Right renal pelvis (tissue), 4 donors: ENCODE data around the gene WASHC2C. TPM values are rescaled to one million over a fixed set of nuclear protein-coding genes. Genes with fewer than 3 reads are reported as not detected.
"Not testable (repeated sequence)": the region's sequence is repeated elsewhere in the genome, so short reads cannot be mapped to it uniquely, and the experiment has no call there.

Source experiments
- DNase-seq, 4 donors: peaks; one replicate each; pipeline ENCODE4 v3.0.0-alpha.2; 2013; ENCODE audit warnings: low read depth in 4 of 4, low spot score in 3 of 4, missing footprints in 1 of 4
- polyA plus RNA-seq, 4 donors: library from polyadenylated mRNA; unstranded; fragments of 120-200 nt; gene quantifications; one replicate each; pipeline ENCODE4 v1.2.1, GENCODE V29; 2013; ENCODE audit not compliant: insufficient read length in 4 of 4

WASHC2C gene
- polyA plus RNA-seq, 4 donors: 51.4 to 65.4 (median 56.5) TPM

- not testable (repeated sequence) for DNase-seq
Observed at GRCh38 chr10:45763037-45763436, 36.0 kb downstream of the WASHC2C start.

GRCh38 chr10:45768334-45768733, 41.3 kb downstream of the WASHC2C start:
- not testable (repeated sequence) for DNase-seq

- not testable (repeated sequence) for DNase-seq
Observed at GRCh38 chr10:45771757-45772461, 44.8 kb downstream of the WASHC2C start.

GRCh38 chr10:45786217-45786616, 59.2 kb downstream of the WASHC2C start:
- not testable (repeated sequence) for DNase-seq

- not testable (repeated sequence) for DNase-seq
Observed at GRCh38 chr10:45787212-45787741, 60.2 kb downstream of the WASHC2C start.

- not testable (repeated sequence) for DNase-seq
Observed at GRCh38 chr10:45789991-45790390, 62.9 kb downstream of the WASHC2C start.

GRCh38 chr10:45790694-45791426, 63.8 kb downstream of the WASHC2C start:
- DNase-seq: not testable (repeated sequence)

GRCh38 chr10:45794761-45795160, 67.7 kb downstream of the WASHC2C start:
- DNase-seq: not testable (repeated sequence)

GRCh38 chr10:45803060-45804010, 76.3 kb downstream of the WASHC2C start:
- not testable (repeated sequence) for DNase-seq

GRCh38 chr10:45804996-45805395, 77.9 kb downstream of the WASHC2C start:
- not testable (repeated sequence) for DNase-seq

GRCh38 chr10:45809837-45810236, 82.8 kb downstream of the WASHC2C start:
- DNase-seq: no peak

- no peak for DNase-seq
Observed at GRCh38 chr10:45811075-45811474, 84.0 kb downstream of the WASHC2C start.

- not testable (repeated sequence) for DNase-seq
Observed at GRCh38 chr10:45812959-45813358, 85.9 kb downstream of the WASHC2C start.

GRCh38 chr10:45814146-45814545, 87.1 kb downstream of the WASHC2C start:
- not testable (repeated sequence) for DNase-seq

- no peak for DNase-seq
Observed at GRCh38 chr10:45817130-45817859, 90.2 kb downstream of the WASHC2C start.

- no peak for DNase-seq
Observed at GRCh38 chr10:45817912-45818311, 90.8 kb downstream of the WASHC2C start.

GRCh38 chr10:45819552-45819951, 92.5 kb downstream of the WASHC2C start:
- DNase-seq: no peak

GRCh38 chr10:45820107-45820830, 93.2 kb downstream of the WASHC2C start:
- DNase-seq: not testable (repeated sequence)

- not testable (repeated sequence) for DNase-seq
Observed at GRCh38 chr10:45822918-45823317, 95.9 kb downstream of the WASHC2C start.
